ENCODE data around the gene QRICH1. TPM values are rescaled to one million over a fixed set of nuclear protein-coding genes. Genes with fewer than 3 reads are reported as not detected.

QRICH1 gene
- total RNA-seq, 6 experiments from 2014 or later: 21.9 to 35.7 (median 31.7) TPM

- WGBS (ENCODE audit: insufficient coverage, low coverage, low lambda C conversion rate, missing lambda C conversion rate): 5% methylated on average over 12 of the region's 65 CpGs
- peak; percentile 98 for DNase-seq
- ATAC-seq: peak; percentile 84 to 94 (median 94)
- Histone ChIP-seq H3K4me3 (peak within 1 kb of the TSS; percentile 65 to 94 (median 77)), H3K36me3 (peaks cover 0 to 7% (median 0%) of the 10 kb centered on the region in 4 donors), H3K27ac (peak within 1 kb of the TSS; percentile 83 to 91 (median 86)), H3K4me1 (peaks cover 0 to 29% (median 11%) of the 10 kb centered on the region in 4 donors), H3K9me3 (no peaks in the 10 kb centered on the region), H3K27me3 (no peaks in the 10 kb centered on the region)
- intact Hi-C loops (cut with DNase I): no loop called here
- peak; percentile 52 for TF ChIP-seq POLR2A (IDR thresholded peaks at IDR 0.05)
- TF ChIP-seq, protein P1, sequence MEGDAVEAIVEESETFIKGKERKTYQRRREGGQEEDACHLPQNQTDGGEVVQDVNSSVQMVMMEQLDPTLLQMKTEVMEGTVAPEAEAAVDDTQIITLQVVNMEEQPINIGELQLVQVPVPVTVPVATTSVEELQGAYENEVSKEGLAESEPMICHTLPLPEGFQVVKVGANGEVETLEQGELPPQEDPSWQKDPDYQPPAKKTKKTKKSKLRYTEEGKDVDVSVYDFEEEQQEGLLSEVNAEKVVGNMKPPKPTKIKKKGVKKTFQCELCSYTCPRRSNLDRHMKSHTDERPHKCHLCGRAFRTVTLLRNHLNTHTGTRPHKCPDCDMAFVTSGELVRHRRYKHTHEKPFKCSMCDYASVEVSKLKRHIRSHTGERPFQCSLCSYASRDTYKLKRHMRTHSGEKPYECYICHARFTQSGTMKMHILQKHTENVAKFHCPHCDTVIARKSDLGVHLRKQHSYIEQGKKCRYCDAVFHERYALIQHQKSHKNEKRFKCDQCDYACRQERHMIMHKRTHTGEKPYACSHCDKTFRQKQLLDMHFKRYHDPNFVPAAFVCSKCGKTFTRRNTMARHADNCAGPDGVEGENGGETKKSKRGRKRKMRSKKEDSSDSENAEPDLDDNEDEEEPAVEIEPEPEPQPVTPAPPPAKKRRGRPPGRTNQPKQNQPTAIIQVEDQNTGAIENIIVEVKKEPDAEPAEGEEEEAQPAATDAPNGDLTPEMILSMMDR (IDR thresholded peaks at IDR 0.05): peak; percentile 46 to 56 (median 50)
These were observed 86.7 kb downstream of the QRICH1 start, which contains the start of gene WDR6 for GRCh38 chr3:49007068-49007770. Gene WDR6 (plus strand): TSS chr3:49007391. CDS start chr3:49007432, 41 bp downstream.

GRCh38 chr3:49006408-49007067 lies 87.3 kb downstream of the QRICH1 start:
- peak overlapping the region; percentile 83 to 91 (median 86) for H3K27ac ChIP-seq
- peak overlapping the region; percentile 65 to 94 (median 77) for H3K4me3 ChIP-seq
- H3K27me3 ChIP-seq: no peaks in the 10 kb centered on the region
- no CpG with 5 or more reads among the region's 32 CpGs for WGBS (ENCODE audit: insufficient coverage, low coverage, low lambda C conversion rate, missing lambda C conversion rate)
- H3K9me3 ChIP-seq: no peaks in the 10 kb centered on the region
- DNase-seq: no peak
- ATAC-seq: peak in 3 of 4 donors; percentile 0 to 4 (median 1)
- TF ChIP-seq, protein P1 (IDR thresholded peaks at IDR 0.05): no peak
- TF ChIP-seq POLR2A (IDR thresholded peaks at IDR 0.05): no peak
- H3K36me3 ChIP-seq: peaks cover 0 to under 1% (median 0%) of the 10 kb centered on the region in 4 donors
- intact Hi-C loops (cut with DNase I): no loop called here
- H3K4me1 ChIP-seq: peaks cover 0 to 29% (median 11%) of the 10 kb centered on the region in 4 donors

DNA sequence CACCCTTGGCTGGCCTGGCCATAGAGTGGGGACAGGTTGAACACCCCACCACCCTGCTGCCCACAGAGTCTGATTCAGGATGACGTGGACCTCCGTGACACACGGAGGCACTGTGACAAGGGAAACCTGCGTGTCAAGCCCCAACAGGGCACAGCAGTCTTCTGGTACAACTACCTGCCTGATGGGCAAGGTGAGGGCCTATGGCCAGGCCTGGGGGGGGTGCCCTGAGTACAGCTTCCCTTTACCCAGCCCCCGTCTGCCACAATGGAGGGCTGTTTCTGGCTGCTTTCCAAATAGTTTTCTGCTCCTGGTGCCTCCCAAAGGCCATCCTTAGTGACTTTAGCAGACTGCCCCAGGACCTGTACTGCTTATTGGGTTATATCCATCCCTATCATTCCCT lies 87.9 kb downstream of the QRICH1 start:
- Histone ChIP-seq H3K27ac (peak overlapping the region in 1 of 3 donors; percentile 83), H3K36me3 (no peaks in the 10 kb centered on the region), H3K4me3 (peak overlapping the region; percentile 65 to 94 (median 77)), H3K27me3 (no peaks in the 10 kb centered on the region), H3K9me3 (no peaks in the 10 kb centered on the region), H3K4me1 (peaks cover 0 to 29% (median 11%) of the 10 kb centered on the region in 4 donors)
- TF ChIP-seq, protein P1 (IDR thresholded peaks at IDR 0.05): no peak
- no peak for TF ChIP-seq POLR2A (IDR thresholded peaks at IDR 0.05)
- 71% methylated on average over 1 of the region's 5 CpGs for WGBS (ENCODE audit: insufficient coverage, low coverage, low lambda C conversion rate, missing lambda C conversion rate)
- no peak for ATAC-seq
- intact Hi-C loops (cut with DNase I): no loop called here
- DNase-seq: no peak

DNA sequence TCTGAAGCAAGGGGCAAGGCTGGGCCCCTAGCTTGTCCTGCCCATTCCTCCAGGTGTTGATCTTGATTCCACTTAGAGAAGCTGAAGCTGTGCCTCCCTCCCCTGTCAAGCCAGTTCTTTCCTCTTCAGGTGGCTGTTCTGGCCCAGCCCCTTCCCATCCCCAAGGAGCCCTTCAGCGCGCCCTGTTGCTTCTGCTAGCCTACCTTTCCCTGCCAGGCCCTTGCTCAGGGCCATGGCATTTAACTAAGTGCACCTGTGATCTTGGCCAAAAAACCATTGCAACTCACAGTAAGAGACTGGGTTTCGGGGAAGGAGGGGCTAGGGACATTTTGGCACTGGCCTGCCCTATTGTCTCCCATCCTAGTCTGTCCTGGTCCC lies 88.6 kb downstream of the QRICH1 start:
- ATAC-seq (no peak), DNase-seq (no peak)
- Histone ChIP-seq H3K27me3 (no peaks in the 10 kb centered on the region), H3K9me3 (no peaks in the 10 kb centered on the region), H3K27ac (peak overlapping the region in 1 of 3 donors; percentile 57), H3K36me3 (no peaks in the 10 kb centered on the region), H3K4me3 (no peak overlapping the region), H3K4me1 (peaks cover 0 to 29% (median 11%) of the 10 kb centered on the region in 4 donors)
- WGBS (ENCODE audit: insufficient coverage, low coverage, low lambda C conversion rate, missing lambda C conversion rate): 100% methylated on average over 2 of the region's 3 CpGs
- no peak for TF ChIP-seq POLR2A (IDR thresholded peaks at IDR 0.05)
- TF ChIP-seq, protein P1 (IDR thresholded peaks at IDR 0.05): no peak
- intact Hi-C loops (cut with DNase I): no loop called here
